Activated T-cell treated with anti-CD3 and anti-CD28 coated beads for 4 hours (primary cell): ENCODE data around the gene C9orf152.

Experiments
- DNase-seq: peaks from one replicate; pipeline ENCODE4 v3.0.0-alpha.2; 2020

Gene C9orf152

DNA sequence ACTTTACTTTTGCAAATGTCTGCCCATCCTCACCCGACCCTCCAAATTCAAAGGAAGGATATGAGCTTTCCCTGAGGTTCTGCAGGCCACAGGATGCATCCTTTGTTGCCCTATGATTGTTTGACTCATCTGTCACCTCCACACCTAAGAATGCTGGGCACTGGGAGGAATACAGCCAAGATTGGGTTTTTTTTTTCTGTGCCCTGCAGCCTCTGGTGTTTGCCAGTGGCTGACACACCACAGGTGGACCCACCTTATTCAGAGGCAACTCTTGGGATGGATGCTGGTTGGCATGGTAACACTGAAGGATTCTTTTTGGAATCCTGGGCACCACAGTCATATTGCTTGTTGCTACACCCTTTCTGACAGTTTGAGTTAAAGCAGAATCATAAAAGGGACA, 29.7 kb downstream of the C9orf152 start:
- DNase-seq = no peak

DNA sequence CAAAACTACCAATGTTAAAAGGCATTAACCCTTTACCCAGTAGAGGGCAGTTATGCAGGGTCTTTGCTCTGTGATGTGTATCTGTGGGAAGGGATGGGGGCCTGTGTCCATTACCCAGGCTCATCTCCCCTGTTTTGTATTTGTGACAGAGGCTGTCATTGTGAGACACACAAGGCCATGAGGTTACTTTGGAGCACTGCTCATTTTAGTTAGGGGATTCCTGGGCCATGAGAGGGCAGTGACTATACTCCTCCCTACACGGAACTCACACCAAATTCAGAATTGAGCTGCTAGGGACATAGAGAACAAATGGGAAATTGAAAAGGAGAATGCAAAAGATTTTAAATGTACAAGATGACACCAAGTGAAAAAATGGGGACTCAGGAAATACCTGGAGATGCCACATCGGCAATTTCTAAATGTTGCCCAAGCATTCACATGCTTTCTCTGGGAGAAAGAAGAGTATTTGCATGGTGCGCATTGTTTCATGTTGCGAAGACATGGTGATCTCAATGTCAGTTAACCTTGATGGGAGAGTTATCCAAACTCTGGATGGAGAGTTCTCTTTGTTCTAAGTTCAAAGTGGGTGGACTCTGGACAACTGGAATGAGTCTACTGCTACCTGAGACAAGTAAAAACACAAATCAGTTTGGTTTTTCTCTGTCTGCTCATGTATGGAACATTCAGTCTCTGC, 32.5 kb downstream of the C9orf152 start:
- DNase-seq = no peak

DNA sequence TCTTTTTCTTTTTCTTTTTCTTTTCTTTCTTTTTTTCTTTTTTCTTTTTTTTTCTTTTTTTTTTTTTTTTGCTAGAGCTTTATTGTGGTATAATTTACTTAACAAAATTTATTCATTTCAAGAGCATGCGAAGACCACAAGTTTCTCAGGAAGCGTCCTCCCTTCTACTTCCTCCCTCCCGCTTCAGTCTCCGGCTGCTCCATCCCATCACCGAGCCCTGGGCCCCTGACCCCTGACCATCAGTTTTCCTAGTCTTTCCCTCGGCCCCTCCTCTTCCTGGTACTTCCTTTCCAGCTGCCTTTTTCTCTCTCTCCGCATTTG, 34.7 kb downstream of the C9orf152 start:
- no peak for DNase-seq

DNA sequence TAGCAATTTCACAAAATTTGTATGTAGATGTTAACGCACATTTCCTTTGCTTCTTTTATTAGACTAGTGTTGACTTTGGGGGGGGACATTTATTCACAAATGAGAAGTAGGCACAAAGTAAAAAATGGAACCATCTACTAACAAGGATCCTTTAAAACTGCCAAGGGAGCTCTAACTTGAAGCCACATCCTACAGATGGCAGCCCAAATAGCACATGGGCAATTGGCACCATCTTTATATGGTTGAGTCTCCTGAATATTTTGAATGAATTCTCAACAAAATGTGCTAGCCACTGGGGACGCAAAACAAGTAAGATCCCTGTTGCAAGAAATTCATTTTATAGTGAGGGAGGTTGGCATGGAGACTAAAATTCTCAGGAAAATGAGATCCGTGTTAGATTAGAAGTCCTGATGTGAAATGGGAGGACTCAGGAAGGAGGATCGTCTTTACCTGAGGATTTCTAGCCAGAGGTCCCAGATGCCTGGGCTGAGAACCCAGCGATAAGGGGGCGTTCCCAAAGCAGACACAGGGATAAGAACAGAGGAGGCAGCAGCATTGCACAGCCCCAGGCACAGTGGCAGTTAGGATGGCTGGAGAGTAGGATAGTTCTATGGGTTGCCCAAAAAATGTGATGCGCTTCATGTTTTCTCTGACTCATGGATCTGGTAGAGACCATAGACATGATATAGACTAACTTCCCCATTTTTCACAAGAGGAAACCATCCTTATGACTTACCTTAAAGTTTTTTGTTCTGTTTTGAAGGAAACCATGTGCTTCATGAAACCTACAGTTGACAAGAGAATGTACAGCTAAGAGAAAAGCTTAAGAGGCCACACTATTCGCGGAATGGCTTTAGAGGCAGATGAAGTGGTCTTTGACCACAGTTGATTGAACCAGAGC, 37.4 kb downstream of the C9orf152 start:
- no peak for DNase-seq

DNA sequence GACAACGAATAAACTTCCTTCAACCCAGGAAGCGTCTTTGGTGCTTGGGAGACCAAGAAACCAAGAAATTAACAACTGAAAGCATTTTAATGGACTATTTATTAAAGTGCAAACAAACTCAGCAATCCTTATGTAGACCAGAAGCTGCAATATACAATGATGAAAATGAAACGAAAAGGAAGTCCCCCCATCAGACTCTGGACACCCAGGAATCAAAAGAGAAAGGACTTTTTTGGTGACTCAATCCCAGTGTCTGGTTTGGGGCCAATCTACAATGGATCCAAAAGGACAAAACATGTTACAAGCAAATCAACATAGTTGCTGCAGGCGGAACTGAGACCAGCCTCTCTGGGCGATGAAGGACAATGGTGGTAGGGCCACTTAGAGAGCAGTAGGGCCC, 39.5 kb downstream of the C9orf152 start:
- no peak for DNase-seq

DNA sequence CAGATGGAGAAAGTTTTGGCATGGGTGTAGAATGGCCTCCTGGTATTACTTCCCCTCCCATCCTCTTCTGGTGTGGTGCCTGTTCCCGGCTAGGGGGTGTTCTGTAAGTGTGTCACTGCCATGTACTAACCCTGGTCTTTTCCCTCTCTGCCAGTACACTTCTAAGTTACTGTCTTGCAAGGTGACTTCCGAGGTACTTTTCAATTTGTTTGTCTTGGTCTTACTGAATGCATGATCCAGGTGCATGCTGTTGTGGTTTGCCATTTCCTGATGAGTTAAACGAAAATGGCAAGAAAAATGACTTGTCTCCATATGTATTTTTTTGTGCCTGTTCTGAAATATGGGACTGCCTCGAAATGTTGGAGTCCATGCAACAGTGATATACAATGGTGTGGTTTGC, 46.0 kb downstream of the C9orf152 start:
- DNase-seq = no peak

DNA sequence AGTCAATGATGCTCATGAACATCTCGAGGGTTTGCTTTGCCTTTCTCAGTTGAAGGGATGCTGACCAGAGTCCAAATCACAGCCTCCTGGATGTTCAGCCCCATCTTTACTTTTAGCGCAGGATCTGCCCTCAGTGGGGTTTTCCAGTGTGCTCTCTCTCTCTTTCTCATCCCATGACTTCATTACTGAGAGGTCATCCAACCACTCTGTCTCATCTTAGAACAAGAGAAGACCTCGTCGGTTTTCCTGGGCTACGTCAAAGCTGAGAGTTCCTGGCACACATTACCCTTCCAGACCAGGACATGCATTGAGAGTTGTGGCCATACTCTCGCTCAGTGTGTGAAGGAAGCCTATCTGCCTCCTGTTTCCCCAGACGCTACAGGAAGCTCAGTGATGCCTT, 47.3 kb downstream of the C9orf152 start:
- no peak for DNase-seq

DNA sequence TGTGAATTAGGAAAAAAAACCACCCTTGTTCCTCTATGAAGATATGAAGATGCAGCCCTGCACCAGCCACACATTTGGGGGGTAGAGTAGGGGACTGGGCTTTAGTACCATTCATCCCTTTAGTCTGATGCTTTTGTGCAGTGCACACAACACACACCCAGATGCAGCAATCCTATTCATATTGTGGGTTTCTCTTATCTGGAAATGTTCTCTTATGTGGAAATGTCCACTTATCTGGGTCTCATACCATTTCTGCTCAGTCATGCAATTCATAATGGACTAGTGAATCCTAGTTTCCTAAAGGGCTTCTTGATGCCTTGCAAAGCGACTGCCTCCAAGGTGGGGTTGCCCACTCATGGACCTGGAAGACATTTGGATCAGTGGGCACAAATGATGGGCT, 47.8 kb downstream of the C9orf152 start:
- DNase-seq = no peak

DNA sequence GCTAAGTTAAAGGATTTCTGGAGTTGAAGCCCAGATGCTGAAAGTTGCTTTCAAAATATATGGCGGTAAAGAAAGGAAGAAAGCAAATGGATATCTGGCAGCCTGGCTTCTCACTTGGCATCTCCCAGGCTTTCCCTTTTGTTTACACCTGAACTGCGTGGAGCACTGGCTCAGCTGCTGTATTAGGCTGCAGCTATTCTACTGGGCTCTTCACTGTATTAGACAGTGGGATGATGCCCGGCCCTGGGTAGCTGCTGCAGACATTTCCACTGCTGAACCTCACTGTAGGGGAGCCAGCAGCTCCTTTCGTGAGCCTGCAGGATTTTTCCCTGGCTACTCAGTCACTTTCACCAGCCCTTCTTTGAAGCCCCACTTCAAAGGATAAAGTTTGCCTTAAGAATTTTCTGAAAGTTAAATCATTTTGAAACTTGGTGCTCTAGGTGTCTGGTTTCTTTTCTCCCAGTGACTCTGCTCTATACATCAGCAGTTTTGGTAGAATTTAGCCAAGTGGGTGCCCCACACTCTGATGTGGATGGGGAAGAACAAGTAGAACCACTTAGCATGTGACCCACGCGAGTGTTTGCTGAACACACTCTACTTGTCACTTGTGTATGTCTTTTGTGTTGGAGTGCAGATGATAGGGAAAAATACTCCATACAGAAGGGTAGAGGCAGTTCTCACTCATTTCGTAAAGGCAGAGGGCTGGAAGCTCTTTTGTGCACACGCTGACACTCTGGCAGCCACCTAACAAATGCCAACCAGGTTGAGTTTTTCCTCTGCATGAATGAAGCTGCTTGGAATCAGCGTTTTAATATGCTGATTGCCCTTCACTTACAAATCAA, 49.9 kb downstream of the C9orf152 start:
- no peak for DNase-seq

DNA sequence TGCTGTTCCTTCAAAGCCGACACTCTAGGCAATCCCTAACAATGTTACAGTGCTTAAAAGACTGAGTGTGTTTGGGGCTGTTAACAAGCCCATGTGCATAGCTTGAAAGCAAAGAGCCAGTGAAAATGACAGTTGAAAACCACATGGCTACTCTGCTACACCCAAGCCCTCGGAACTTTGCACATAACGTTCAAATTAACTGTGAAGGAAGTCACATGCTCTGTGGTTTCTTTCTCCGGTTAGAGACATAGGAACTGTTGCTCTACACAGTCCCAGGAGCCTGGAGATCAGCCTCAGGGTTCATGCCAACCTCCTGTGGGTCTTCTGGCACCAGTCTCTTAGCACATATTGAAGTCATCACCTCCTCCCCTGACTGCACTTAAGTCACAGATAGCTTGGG, 51.1 kb downstream of the C9orf152 start:
- DNase-seq = no peak

DNA sequence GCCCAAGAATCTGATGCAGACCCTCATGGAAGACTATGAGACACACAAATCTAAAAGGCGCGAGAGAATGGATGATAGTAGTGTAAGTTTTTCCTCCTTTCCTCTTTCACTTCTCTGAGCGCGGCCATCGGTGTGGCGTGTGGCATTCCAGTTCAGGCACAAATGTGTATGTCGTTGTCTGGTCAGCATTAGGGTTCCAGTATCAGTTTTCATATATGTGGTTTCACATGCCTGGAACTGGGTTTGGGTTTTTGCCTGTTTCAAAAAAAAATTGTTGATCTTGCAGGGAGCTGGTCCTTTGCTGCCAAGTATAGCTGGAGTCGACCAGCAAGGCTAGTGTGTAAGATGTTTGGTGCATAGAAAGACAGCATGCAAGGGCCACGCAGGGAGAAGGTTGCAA, 51.5 kb downstream of the C9orf152 start:
- no peak for DNase-seq

DNA sequence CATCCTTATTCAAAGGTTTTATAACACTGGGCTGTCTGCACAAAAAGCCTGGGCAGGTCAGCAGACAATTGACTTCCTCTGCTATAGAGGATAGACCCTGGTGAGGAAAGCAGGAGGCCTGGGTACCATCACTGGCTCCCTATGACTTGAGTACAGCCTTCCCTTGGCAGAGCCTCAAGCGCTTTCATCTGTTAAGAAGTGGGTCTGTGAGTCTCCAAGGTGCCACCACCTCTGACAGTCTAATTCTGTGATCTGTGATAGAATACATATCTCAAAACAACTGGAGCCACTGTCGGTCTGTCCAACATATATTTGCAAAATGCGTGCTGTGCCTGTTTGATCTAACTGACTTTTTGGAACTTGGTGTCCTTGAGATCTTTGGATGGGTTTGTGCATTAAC, 52.2 kb downstream of the C9orf152 start:
- no peak for DNase-seq

DNA sequence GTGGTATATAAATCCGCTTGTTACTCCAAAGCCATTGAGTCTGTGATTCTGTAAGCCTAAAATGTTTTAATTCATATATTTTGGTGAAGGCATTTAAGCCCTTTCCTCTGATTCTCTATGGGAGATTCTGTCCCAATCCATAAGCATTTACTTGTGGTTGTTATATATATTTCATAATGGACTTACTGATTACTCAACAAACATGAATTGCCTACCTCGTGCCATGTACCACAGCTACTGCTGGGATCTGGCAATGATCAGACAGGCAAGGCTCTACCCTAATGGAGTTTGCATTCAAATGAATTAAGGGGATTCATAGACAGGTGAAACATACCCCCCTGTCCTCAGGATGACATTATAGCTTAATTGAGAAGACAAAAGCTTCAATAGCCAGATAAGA, 54.5 kb downstream of the C9orf152 start:
- no peak for DNase-seq

DNA sequence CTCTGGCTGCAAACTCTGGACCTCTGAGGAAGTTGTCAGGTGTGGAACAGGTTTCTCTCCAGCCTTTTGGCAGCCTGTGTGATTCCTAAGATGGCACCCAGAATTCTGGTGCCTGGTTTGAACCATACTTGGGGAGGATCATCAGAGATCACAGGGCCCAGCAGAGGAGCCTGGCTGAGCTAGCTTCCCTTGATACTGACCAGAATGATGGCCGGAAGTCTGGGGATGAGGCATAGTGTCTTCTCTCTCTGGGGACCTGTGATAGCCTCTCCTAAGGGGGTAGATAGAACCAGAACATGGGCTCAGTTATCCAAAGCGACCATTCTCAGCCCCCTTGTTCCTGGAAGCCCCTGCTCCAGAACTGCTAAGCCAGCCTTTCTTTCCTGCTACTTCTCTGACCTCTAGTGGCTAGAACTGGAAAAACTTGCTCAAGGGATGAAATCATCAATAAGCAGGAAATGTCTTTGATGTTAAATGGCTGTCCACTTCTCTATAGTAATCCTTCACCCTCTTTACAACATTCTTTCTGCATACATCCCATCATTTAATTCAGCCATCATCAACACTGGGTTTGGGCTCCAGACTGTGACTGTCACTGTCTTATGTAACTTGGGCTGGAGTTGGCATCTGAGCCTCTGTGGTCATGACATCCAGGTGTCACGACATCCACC, 55.1 kb downstream of the C9orf152 start:
- DNase-seq = no peak
